H1 (cell line): ENCODE data around the gene DHRS12. TPM values are rescaled to one million over a fixed set of nuclear protein-coding genes. Genes with fewer than 3 reads are reported as not detected.

Experiments
- CTCF ChIA-PET: fragments of 300-600 bp; sonication (Branson Sonifier 250); formaldehyde crosslinking; loops from one replicate; lab custom pipeline; 2021; ENCODE audit not compliant: partially characterized antibody; lab: Charles Lee
- POLR2A ChIA-PET: fragments of 300-600 bp; sonication (Branson Sonifier 250); formaldehyde crosslinking; loops from one replicate; lab custom pipeline; 2021; ENCODE audit warnings: inconsistent platforms; ENCODE audit not compliant: partially characterized antibody; lab: Charles Lee
- DNase-seq, 2 experiments: peaks; one replicate each; pipeline versions ENCODE4 v3.0.0 to v3.0.0-alpha.2; 2010 to 2022; ENCODE audit warnings: low spot score in 2 of 2, low read depth in 1 of 2, mixed read lengths in 1 of 2
- FAIRE-seq: peaks from 2 replicates; lab custom pipeline; 2011; peaks lifted over from hg19 to GRCh38; lab: Jason Lieb, UNC
- H2AFZ ChIP-seq: 2 replicates; pipeline ENCODE4 v1.8.1; 2012; ENCODE audit warnings: low read length, inconsistent platforms
- H2AK5ac ChIP-seq: 2 replicates; pipeline ENCODE4 v1.6.1; 2013; ENCODE audit warnings: low read depth, low read length
- H2BK120ac ChIP-seq: replicated peaks from 2 replicates; pipeline ENCODE3; 2013; ENCODE audit warnings: low read depth, low read length, inconsistent platforms
- H2BK12ac ChIP-seq: 2 replicates; pipeline ENCODE4 v1.6.1; 2013; ENCODE audit warnings: low read depth, low read length
- H2BK15ac ChIP-seq: 2 replicates; pipeline ENCODE4 v1.6.1; 2013; ENCODE audit warnings: low read length
- H2BK20ac ChIP-seq: 2 replicates; pipeline ENCODE4 v1.6.1; 2013; ENCODE audit warnings: low read length
- H2BK5ac ChIP-seq: 2 replicates; pipeline ENCODE4 v1.6.1; 2013; ENCODE audit warnings: low read depth, low read length
- H3K14ac ChIP-seq: 2 replicates; pipeline ENCODE4 v1.6.1; 2013; ENCODE audit warnings: inconsistent platforms; ENCODE audit not compliant: insufficient read length
- H3K18ac ChIP-seq: 2 replicates; pipeline ENCODE4 v1.6.1; 2013; ENCODE audit warnings: low read length; ENCODE audit errors: extremely low read depth
- H3K23ac ChIP-seq: 2 replicates; pipeline ENCODE4 v1.6.1; 2013; ENCODE audit warnings: inconsistent platforms; ENCODE audit not compliant: insufficient read length
- H3K23me2 ChIP-seq: 2 replicates; pipeline ENCODE4 v1.6.1; 2013; ENCODE audit warnings: low read depth, low read length
- H3K27ac ChIP-seq: 2 replicates; pipeline ENCODE4 v1.6.1; 2011; ENCODE audit warnings: low read depth, low read length, inconsistent platforms
- H3K27me3 ChIP-seq, 4 experiments: replicated peaks in 1 of 4; 1 replicate in 1 of 4; 2 replicates in 3 of 4; pipeline versions ENCODE4 v1.6.1 to v1.8.1; 2011 to 2013; ENCODE audit warnings: low read length in 3 of 4, mild to moderate bottlenecking in 3 of 4, inconsistent platforms in 2 of 4, mixed read lengths in 2 of 4, moderate library complexity in 1 of 4; ENCODE audit not compliant: control insufficient read depth in 3 of 4, insufficient read depth in 3 of 4; ENCODE audit errors: extremely low read depth in 1 of 4
- H3K36me3 ChIP-seq, 4 experiments: 2 replicates each; pipeline versions ENCODE4 v1.6.1 to v1.8.1; 2011 to 2013; ENCODE audit warnings: mild to moderate bottlenecking in 4 of 4, low read length in 3 of 4, moderate library complexity in 2 of 4, control low read depth in 1 of 4, inconsistent platforms in 1 of 4; ENCODE audit not compliant: insufficient read depth in 4 of 4, control insufficient read depth in 2 of 4
- H3K4ac ChIP-seq: replicated peaks from 2 replicates; pipeline ENCODE3; 2013; ENCODE audit warnings: low read length, low read depth, mixed read lengths, inconsistent platforms; ENCODE audit not compliant: insufficient read length
- H3K4me1 ChIP-seq, 4 experiments: replicated peaks in 1 of 4; 1 replicate in 1 of 4; 2 replicates in 3 of 4; pipeline versions ENCODE4 v1.6.1 to v1.8.1; 2011 to 2013; ENCODE audit warnings: low read length in 3 of 4, inconsistent platforms in 2 of 4, mixed read lengths in 1 of 4; ENCODE audit not compliant: insufficient read depth in 4 of 4, control insufficient read depth in 3 of 4
- H3K4me2 ChIP-seq, 2 experiments: 2 replicates each; pipeline versions ENCODE4 v1.6.1 to v1.8.1; 2011 to 2013; ENCODE audit warnings: low read depth in 2 of 2, low read length in 2 of 2, control low read depth in 1 of 2, inconsistent platforms in 1 of 2, mild to moderate bottlenecking in 1 of 2; ENCODE audit not compliant: insufficient read depth in 1 of 2
- H3K4me3 ChIP-seq, 4 experiments: fragments of 200-600, 300-600 bp in 1 of 4; sonication (generic), shearing (Covaris generic), sonication (Bioruptor Twin) in 1 of 4; 2 replicates each; pipeline versions ENCODE4 v1.5.1 to v1.8.1; 2011 to 2016; ENCODE audit warnings: low read length in 4 of 4, low read depth in 3 of 4, control low read depth in 2 of 4, inconsistent platforms in 2 of 4, mild to moderate bottlenecking in 2 of 4, mixed read lengths in 1 of 4, moderate library complexity in 1 of 4; ENCODE audit not compliant: insufficient read depth in 2 of 4; ENCODE audit errors: extremely low read depth in 1 of 4
- H3K56ac ChIP-seq: replicated peaks from 2 replicates; pipeline ENCODE3; 2013; ENCODE audit warnings: low read depth, mild to moderate bottlenecking, mixed read lengths, low read length, inconsistent platforms; ENCODE audit not compliant: insufficient read length
- H3K79me1 ChIP-seq: 2 replicates; pipeline ENCODE4 v1.6.1; 2013; ENCODE audit warnings: low read depth, low read length, control low read depth
- H3K79me2 ChIP-seq, 2 experiments: 2 replicates each; pipeline versions ENCODE4 v1.6.1 to v1.8.1; 2012 to 2013; ENCODE audit warnings: low read length in 2 of 2, mild to moderate bottlenecking in 2 of 2, inconsistent platforms in 1 of 2; ENCODE audit not compliant: insufficient read depth in 2 of 2, control insufficient read depth in 1 of 2
- H3K9ac ChIP-seq, 4 experiments: replicated peaks in 1 of 4; 1 replicate in 1 of 4; 2 replicates in 3 of 4; pipeline versions ENCODE4 v1.6.1 to v1.8.1; 2011 to 2013; ENCODE audit warnings: low read depth in 3 of 4, low read length in 3 of 4, control low read depth in 2 of 4, mild to moderate bottlenecking in 2 of 4, moderate library complexity in 2 of 4, inconsistent platforms in 1 of 4; ENCODE audit errors: extremely low read depth in 1 of 4
- H3K9me3 ChIP-seq, 2 experiments: 2 replicates each; pipeline versions ENCODE4 v1.6.1 to v1.8.1; 2012 to 2013; ENCODE audit warnings: mild to moderate bottlenecking in 2 of 2, moderate library complexity in 2 of 2, control low read depth in 1 of 2, inconsistent platforms in 1 of 2, low read depth in 1 of 2, low read length in 1 of 2, mixed read lengths in 1 of 2; ENCODE audit not compliant: insufficient read depth in 2 of 2
- H4K20me1 ChIP-seq, 2 experiments: replicated peaks in 1 of 2; 2 replicates each; pipeline versions ENCODE3 to v1.8.1; 2011 to 2013; ENCODE audit warnings: inconsistent platforms in 2 of 2, low read length in 2 of 2, mild to moderate bottlenecking in 1 of 2; ENCODE audit not compliant: insufficient read depth in 2 of 2, control insufficient read depth in 1 of 2
- H4K5ac ChIP-seq: 2 replicates; pipeline ENCODE4 v1.6.1; 2013; ENCODE audit warnings: low read length, low read depth, mixed read lengths, inconsistent platforms; ENCODE audit not compliant: insufficient read length
- H4K8ac ChIP-seq: 2 replicates; pipeline ENCODE4 v1.8.0; 2013; ENCODE audit warnings: mild to moderate bottlenecking, moderate library complexity, low read length, inconsistent platforms; ENCODE audit not compliant: insufficient read depth; ENCODE audit errors: extremely low read depth
- H4K91ac ChIP-seq: replicated peaks from 2 replicates; pipeline ENCODE3; 2013; ENCODE audit warnings: low read length, mixed read lengths, inconsistent platforms; ENCODE audit not compliant: insufficient read length
- E2F6 ChIP-seq: IDR thresholded peaks from 2 replicates; pipeline ENCODE4 v1.6.1; 2012; ENCODE audit warnings: inconsistent platforms
- EGR1 ChIP-seq: IDR thresholded peaks from 2 replicates; pipeline ENCODE4 v1.6.1; 2011; ENCODE audit warnings: low read depth, low read length, borderline replicate concordance
- HDAC2 ChIP-seq, 2 experiments: fragments of 300-600 bp in 1 of 2; sonication (generic) in 1 of 2; IDR thresholded peaks; 2 replicates each; pipeline ENCODE4 v1.6.1; 2011 to 2012; ENCODE audit warnings: low read depth in 2 of 2, low read length in 2 of 2, mild to moderate bottlenecking in 2 of 2, moderate library complexity in 2 of 2, borderline replicate concordance in 1 of 2, inconsistent platforms in 1 of 2
- PHF8 ChIP-seq: fragments of 200-600 bp; sonication (generic); conservative IDR thresholded peaks from 2 replicates; pipeline ENCODE4 v1.7.1; 2012; ENCODE audit warnings: low read depth, mild to moderate bottlenecking, inconsistent platforms, low read length, moderate library complexity
- SIX5 ChIP-seq: IDR thresholded peaks from 2 replicates; pipeline ENCODE4 v1.6.1; 2011; ENCODE audit warnings: mild to moderate bottlenecking, low read depth, low read length
- TAF1 ChIP-seq: IDR thresholded peaks from 2 replicates; pipeline ENCODE4 v1.6.1; 2011; ENCODE audit warnings: mild to moderate bottlenecking, low read depth, low read length
- WGBS, 2 experiments: shearing (Covaris generic) in 1 of 2; methylation state at CpG; one replicate each; pipeline versions ENCODE4 v1.1.6 to v1.1.7; 2013 to 2015; ENCODE audit warnings: low lambda C conversion rate in 2 of 2, mixed read lengths in 2 of 2, inconsistent platforms in 1 of 2, low coverage in 1 of 2, missing lambda C conversion rate in 1 of 2; ENCODE audit not compliant: insufficient replicate concordance in 2 of 2, insufficient coverage in 1 of 2, insufficient read length in 1 of 2; ENCODE audit errors: extremely low coverage in 1 of 2, missing lambda C conversion rate in 1 of 2; 5-methylcytosine and 5-hydroxymethylcytosine counted together
- polyA plus RNA-seq, 7 experiments: library from polyadenylated mRNA; depleted of rRNA in 3 of 7; stranded (reverse) in 5 of 7; unstranded in 2 of 7; fragments of >200 nt in 5 of 7; fragments of 200-250 nt in 2 of 7; gene quantifications; 1 replicate in 5 of 7; 2 replicates in 1 of 7; 4 replicates in 1 of 7; pipeline versions ENCODE4 v1.2.1 to v1.2.3, GENCODE V29; 2011 to 2013; ENCODE audit warnings: missing spikeins in 2 of 7, mixed read lengths in 2 of 7
- total RNA-seq: library from RNA; stranded (reverse); fragmentation: NEBNext Ultra II Directional; extraction: Animal tissue kit (Norgen Biotek cat#: 25700); gene quantifications from 2 replicates; pipeline ENCODE4 v1.2.1, GENCODE V29; 2021
- TF ChIP-seq, protein P1 (sequence below), 3 experiments: IDR thresholded peaks; 1 replicate in 2 of 3; 2 replicates in 1 of 3; pipeline versions ENCODE4 v1.5.1 to v1.6.1; 2011; ENCODE audit warnings: low read length in 3 of 3, mild to moderate bottlenecking in 3 of 3, inconsistent platforms in 2 of 3, low read depth in 1 of 3, moderate library complexity in 1 of 3; ENCODE audit not compliant: insufficient read depth in 1 of 3; ENCODE audit errors: control extremely low read depth in 1 of 3
- TF ChIP-seq, protein P2 (sequence below): IDR thresholded peaks from 2 replicates; pipeline ENCODE4 v1.6.1; 2012; ENCODE audit warnings: low read length, inconsistent platforms

Gene DHRS12
- total and polyA plus RNA-seq, 2 of the 8 experiments (the other 6 are each of a cell fraction or from before 2014, with no cell fraction given), result 8.7 TPM

GRCh38 chr13:51756651-51757050 lies 47.3 kb downstream of the DHRS12 start:
- Histone ChIP-seq H3K79me2 (no peaks in the 10 kb centered on the region), H3K4ac (no peak overlapping the region), H3K14ac (no peak overlapping the region), H3K23me2 (no peaks in the 10 kb centered on the region), H2BK15ac (no peak overlapping the region), H3K79me1 (no peaks in the 10 kb centered on the region; the same call in 1 of the 2 replicates), H2AFZ (no peak overlapping the region), H3K4me1 (no peaks in the 10 kb centered on the region; a peak in 1 of 7 replicates), H3K27ac (no peak overlapping the region), H3K23ac (no peak overlapping the region), H2BK120ac (no peak overlapping the region), H4K5ac (no peak overlapping the region), H3K27me3 (no peaks in the 10 kb centered on the region), H3K36me3 (peaks cover 6 to 58% (median 26%) of the 10 kb centered on the region in 4 experiments; a peak in 6 of 8 replicates), H4K20me1 (no peaks in the 10 kb centered on the region), H3K56ac (no peak overlapping the region), H3K9ac (no peak overlapping the region), H4K91ac (no peak overlapping the region), H3K4me2 (no peak overlapping the region), H3K9me3 (no peaks in the 10 kb centered on the region), H3K18ac (no peak overlapping the region), H2AK5ac (no peak overlapping the region), H2BK5ac (no peak overlapping the region), H2BK20ac (no peak overlapping the region), H2BK12ac (no peak overlapping the region), H4K8ac (no peak overlapping the region), H3K4me3 (no peak overlapping the region)
- FAIRE-seq (no peak), DNase-seq (no peak)
- POLR2A ChIA-PET, result interaction anchor here (1.0 kb wide), 3 partner anchors 7 to 28 kb away, joined by 3 read pairs; no protein-coding TSS in a partner anchor
- CTCF ChIA-PET, result interaction anchor here (0.7 to 4.9 kb wide), 6 partner anchors 9 to 164 kb away, joined by 3 to 38 read pairs (median 4); no protein-coding TSS in a partner anchor
- WGBS, 2 experiments, result 91% methylated on average over 2 of the region's 2 CpGs; no CpG with 5 or more reads in 1 of the 2 experiments
- no peak for TF ChIP-seq TAF1
- TF ChIP-seq, protein P1, sequence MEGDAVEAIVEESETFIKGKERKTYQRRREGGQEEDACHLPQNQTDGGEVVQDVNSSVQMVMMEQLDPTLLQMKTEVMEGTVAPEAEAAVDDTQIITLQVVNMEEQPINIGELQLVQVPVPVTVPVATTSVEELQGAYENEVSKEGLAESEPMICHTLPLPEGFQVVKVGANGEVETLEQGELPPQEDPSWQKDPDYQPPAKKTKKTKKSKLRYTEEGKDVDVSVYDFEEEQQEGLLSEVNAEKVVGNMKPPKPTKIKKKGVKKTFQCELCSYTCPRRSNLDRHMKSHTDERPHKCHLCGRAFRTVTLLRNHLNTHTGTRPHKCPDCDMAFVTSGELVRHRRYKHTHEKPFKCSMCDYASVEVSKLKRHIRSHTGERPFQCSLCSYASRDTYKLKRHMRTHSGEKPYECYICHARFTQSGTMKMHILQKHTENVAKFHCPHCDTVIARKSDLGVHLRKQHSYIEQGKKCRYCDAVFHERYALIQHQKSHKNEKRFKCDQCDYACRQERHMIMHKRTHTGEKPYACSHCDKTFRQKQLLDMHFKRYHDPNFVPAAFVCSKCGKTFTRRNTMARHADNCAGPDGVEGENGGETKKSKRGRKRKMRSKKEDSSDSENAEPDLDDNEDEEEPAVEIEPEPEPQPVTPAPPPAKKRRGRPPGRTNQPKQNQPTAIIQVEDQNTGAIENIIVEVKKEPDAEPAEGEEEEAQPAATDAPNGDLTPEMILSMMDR (IDR thresholded peaks at IDR 0.05; ENCODE audit: control extremely low read depth in 1 of 3, insufficient read depth in 1 of 3, low read depth in 1 of 3, low read length in 3 of 3), result no peak
- TF ChIP-seq E2F6, result no peak
- no peak for TF ChIP-seq SIX5
- no peak for TF ChIP-seq EGR1
- no peak for TF ChIP-seq HDAC2 (IDR thresholded peaks at IDR 0.05; ENCODE audit: borderline replicate concordance in 1 of 2, low read depth in 2 of 2, low read length in 2 of 2)
- no peak for TF ChIP-seq PHF8
- TF ChIP-seq, protein P2, sequence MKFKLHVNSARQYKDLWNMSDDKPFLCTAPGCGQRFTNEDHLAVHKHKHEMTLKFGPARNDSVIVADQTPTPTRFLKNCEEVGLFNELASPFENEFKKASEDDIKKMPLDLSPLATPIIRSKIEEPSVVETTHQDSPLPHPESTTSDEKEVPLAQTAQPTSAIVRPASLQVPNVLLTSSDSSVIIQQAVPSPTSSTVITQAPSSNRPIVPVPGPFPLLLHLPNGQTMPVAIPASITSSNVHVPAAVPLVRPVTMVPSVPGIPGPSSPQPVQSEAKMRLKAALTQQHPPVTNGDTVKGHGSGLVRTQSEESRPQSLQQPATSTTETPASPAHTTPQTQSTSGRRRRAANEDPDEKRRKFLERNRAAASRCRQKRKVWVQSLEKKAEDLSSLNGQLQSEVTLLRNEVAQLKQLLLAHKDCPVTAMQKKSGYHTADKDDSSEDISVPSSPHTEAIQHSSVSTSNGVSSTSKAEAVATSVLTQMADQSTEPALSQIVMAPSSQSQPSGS, result no peak
